Measurements from ENCODE around the gene SPAG16. TPM values are rescaled to one million over a fixed set of nuclear protein-coding genes. Genes with fewer than 3 reads are reported as not detected.

Gene SPAG16
- total and polyA plus RNA-seq, 10 donors = 9.0 to 19.7 (median 12.2) TPM

GRCh38 chr2:213834746-213835145, 550.5 kb downstream of the SPAG16 start:
- TF ChIP-seq POLR2A (IDR thresholded peaks at IDR 0.05) (no peak), POLR2AphosphoS5 (IDR thresholded peaks at IDR 0.05) (no peak), CTCF (IDR thresholded peaks at IDR 0.05 in 8 of 11, conservative IDR thresholded peaks at IDR 0.05 in 3 of 11) (no peak)
- Histone ChIP-seq H3K27ac (no peak overlapping the region), H3K27me3 (replicated peaks in 1 of 7) (no peaks in the 10 kb centered on the region), H3K36me3 (no peaks in the 10 kb centered on the region), H3K9me3 (peaks cover 0 to 9% (median 0%) of the 10 kb centered on the region in 8 donors), H3K4me1 (no peaks in the 10 kb centered on the region), H3K4me3 (no peak overlapping the region)
- DNase-seq = no peak
- intact Hi-C loops (cut with DNase I; ENCODE audit: low total_unique reads) = no loop called here
- 76 to 89% (median 85%) methylated on average over 1 of the region's 1 CpG for WGBS, 5 donors

GRCh38 chr2:213846856-213847255, 562.6 kb downstream of the SPAG16 start:
- Histone ChIP-seq H3K4me3 (no peak overlapping the region), H3K27me3 (replicated peaks in 1 of 7) (no peaks in the 10 kb centered on the region), H3K27ac (no peak overlapping the region), H3K9me3 (no peaks in the 10 kb centered on the region), H3K4me1 (no peaks in the 10 kb centered on the region), H3K36me3 (no peaks in the 10 kb centered on the region)
- no peak for DNase-seq
- 0 to 22% (median 6%) methylated on average over 1 of the region's 1 CpG for WGBS, 5 donors
- intact Hi-C loops (cut with DNase I; ENCODE audit: low total_unique reads) = no loop called here
- TF ChIP-seq CTCF (IDR thresholded peaks at IDR 0.05 in 8 of 11, conservative IDR thresholded peaks at IDR 0.05 in 3 of 11) = no peak

GRCh38 chr2:213847316-213847715, 563.1 kb downstream of the SPAG16 start:
- Histone ChIP-seq H3K9me3 (no peaks in the 10 kb centered on the region), H3K27me3 (replicated peaks in 1 of 7) (no peaks in the 10 kb centered on the region), H3K36me3 (no peaks in the 10 kb centered on the region), H3K4me3 (no peak overlapping the region), H3K4me1 (no peaks in the 10 kb centered on the region), H3K27ac (no peak overlapping the region)
- DNase-seq = no peak
- 71 to 95% (median 76%) methylated on average over 3 of the region's 3 CpGs for WGBS, 5 donors
- intact Hi-C loops (cut with DNase I; ENCODE audit: low total_unique reads) = no loop called here
- TF ChIP-seq POLR2AphosphoS5 (IDR thresholded peaks at IDR 0.05) = no peak
- no peak for TF ChIP-seq CTCF (IDR thresholded peaks at IDR 0.05 in 8 of 11, conservative IDR thresholded peaks at IDR 0.05 in 3 of 11)
- TF ChIP-seq POLR2A (IDR thresholded peaks at IDR 0.05) = no peak

- 56 to 68% (median 66%) methylated on average over 4 of the region's 4 CpGs for WGBS, 5 donors
- Histone ChIP-seq H3K9me3 (no peaks in the 10 kb centered on the region), H3K27me3 (replicated peaks in 1 of 7) (no peaks in the 10 kb centered on the region), H3K27ac (no peak overlapping the region), H3K36me3 (no peaks in the 10 kb centered on the region), H3K4me3 (no peak overlapping the region), H3K4me1 (no peaks in the 10 kb centered on the region)
- intact Hi-C loops (cut with DNase I; ENCODE audit: low total_unique reads) = no loop called here
- no peak for TF ChIP-seq POLR2AphosphoS5 (IDR thresholded peaks at IDR 0.05)
- no peak for TF ChIP-seq POLR2A (IDR thresholded peaks at IDR 0.05)
- no peak for TF ChIP-seq CTCF (IDR thresholded peaks at IDR 0.05 in 8 of 11, conservative IDR thresholded peaks at IDR 0.05 in 3 of 11)
- DNase-seq = no peak
These were observed 564.4 kb downstream of the SPAG16 start for GRCh38 chr2:213848631-213849030.

All from spleen (tissue), 11 donors.